ENCODE measurements around the gene RPS28.

The RPS28 gene

DNA sequence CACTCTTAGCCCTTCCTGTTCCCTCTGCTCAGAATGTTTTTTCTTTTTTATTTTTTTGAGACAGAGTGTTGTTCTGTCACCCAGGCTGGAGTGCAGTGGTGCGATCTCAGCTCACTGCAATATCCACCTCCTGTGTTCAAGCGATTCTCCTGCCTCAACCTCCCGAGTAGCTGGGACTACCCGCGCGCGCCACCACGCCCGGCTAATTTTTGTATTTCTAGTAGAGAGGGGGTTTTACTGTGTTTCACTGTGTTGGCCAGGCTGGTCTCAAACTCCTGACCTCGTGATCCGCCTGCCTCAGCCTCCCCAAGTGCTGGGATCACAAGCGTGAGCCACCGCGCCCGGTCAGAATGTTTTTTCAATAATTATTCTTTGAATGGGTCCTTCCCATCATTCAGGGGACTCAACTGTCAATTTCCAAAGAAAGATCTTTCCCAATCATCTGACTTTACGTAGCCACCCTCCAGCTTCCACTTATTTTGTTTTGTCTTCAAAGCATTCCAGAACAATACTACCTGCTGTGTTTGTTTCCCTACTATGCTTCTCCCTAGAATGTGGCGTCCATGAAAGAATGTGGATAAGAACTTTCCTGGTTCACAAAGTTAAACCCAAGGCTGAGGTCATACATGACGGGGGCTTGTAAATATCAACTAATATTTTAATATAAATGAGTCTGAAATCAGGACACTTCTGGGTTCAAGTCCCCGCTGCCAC lies 1.3 kb upstream of the RPS28 start:
- in situ Hi-C loops (cut with HindIII; ENCODE audit: low sequenced_read_pairs), result no loop called here

DNA sequence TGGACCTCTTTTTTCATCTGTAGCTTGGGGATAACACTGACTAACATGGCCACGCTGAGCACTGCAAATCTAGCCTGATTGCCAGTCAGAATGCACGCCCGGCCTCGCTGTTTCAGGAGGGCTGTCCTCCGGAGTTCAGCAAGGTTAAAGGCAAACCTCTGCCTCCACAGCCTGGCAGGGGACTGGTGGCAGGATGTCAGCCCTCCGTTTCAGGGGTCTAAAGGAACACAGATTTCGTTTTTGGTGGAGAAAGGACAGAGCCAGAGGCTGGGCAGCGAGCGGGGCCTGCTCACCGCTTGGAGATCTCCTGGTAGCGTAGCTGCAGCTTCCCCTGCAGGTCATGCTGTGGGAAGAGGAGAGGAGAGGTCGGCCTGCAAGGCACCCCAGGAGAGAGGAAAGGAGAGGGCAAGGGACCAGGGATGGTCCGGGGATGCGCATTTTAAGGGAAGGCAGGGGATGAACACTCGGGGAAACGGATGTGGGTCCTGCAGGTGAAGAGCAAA lies 681 bp upstream of the RPS28 start:
- in situ Hi-C loops (cut with HindIII; ENCODE audit: low sequenced_read_pairs), result no loop called here

DNA sequence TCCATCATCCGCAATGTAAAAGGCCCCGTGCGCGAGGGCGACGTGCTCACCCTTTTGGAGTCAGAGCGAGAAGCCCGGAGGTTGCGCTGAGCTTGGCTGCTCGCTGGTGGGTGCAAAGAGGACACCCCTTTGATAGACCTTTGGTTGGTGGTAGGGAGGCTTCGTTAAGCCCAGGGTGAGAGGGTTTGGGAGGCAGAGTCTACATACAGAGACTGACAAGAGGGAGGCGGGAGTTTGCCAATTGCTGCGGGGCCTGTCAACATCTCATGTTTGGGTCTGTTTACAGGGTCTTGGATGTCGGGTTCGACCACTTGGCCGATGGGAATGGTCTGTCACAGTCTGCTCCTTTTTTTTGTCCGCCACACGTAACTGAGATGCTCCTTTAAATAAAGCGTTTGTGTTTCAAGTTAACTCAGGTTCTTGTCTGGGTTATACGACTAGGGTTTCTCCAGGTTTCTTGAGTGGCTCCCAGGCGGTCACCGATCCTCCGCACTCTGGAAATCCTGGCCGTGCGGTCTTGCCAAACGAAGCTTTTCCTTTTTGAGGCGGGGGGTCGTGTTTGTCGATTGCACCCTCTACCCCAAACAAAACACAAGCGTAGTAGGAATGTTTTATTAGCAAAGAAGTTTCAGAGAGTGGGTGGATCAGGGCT lies 816 bp downstream of the RPS28 start:
- in situ Hi-C loops (cut with HindIII; ENCODE audit: low sequenced_read_pairs), result no loop called here

DNA sequence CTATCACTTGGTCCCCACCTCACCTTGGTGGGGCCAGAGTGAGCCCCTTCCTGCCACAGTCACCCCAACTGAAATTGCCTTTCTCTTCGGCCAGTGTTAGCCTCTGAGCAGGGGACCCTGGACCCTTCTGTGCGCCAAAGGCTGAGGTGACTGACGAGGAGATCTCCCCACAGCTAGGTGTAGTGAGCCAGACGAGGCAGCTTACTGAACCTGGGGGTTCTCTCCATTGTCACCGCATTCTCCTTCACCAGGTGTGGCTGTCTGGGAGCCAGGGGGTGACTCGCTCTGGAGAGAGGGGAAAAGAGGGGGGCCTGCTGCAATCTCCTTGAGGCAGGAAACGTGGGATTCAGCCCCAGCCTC lies 1.3 kb downstream of the RPS28 start:
- in situ Hi-C loops (cut with HindIII; ENCODE audit: low sequenced_read_pairs), result no loop called here

DNA sequence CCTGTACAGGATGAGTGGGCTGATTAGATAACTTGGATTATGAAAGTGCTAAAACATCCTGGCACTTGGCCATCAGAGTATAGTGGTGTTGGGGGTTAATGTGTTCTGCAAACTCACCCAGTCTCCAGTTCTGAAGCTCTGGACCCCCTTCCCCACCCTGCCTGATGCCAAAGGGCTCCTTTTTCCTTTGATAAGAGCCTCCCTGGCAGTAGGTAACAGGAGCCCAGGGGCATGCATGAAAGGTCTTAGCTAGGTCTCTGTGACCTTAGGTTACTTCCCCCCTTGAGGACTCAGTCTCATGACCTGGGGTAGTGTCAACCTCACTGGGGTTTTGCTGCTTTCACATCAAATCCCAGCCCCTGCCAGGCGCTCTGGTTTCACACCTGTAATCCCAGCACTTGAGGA lies 2.5 kb downstream of the RPS28 start:
- in situ Hi-C loops (cut with HindIII; ENCODE audit: low sequenced_read_pairs), result no loop called here

- in situ Hi-C loops (cut with HindIII; ENCODE audit: low sequenced_read_pairs), result no loop called here
Observed at GRCh38 chr19:8324186-8325050, 3.1 kb downstream of the RPS28 start.

GRCh38 chr19:8325454-8325853 lies 4.2 kb downstream of the RPS28 start:
- in situ Hi-C loops (cut with HindIII; ENCODE audit: low sequenced_read_pairs), result no loop called here

GRCh38 chr19:8329996-8330395 lies 8.7 kb downstream of the RPS28 start:
- in situ Hi-C loops (cut with HindIII; ENCODE audit: low sequenced_read_pairs), result no loop called here

DNA sequence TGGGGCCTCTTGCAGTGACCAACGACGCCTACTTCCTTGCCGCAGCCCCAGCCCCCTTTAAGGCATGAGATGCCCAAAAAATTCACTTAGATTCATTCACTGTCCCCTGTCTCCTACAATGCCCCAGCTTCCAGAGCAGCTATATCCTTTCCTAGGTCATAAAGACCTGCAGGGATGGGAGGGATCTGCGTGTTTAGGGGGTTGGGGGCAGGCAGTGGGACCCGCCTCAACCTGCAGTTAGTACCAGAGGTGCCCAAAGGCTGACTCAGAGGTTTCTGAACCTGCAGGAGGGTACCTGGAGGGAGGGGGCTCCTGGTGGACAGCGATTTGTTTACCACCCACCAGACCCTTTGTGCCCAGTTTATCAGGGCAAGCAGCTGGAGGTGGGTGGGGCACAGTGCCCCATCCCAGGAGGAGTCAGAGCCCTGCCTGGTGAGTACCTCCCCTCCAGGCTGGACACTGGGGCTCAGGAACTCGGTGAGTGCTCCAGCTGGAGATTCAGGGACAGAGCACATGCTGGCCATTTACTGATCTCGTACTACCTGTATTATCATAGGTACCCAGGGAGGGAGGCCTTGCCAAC lies 10.1 kb downstream of the RPS28 start:
- in situ Hi-C loops (cut with HindIII; ENCODE audit: low sequenced_read_pairs), result no loop called here

- in situ Hi-C loops (cut with HindIII; ENCODE audit: low sequenced_read_pairs), result no loop called here
Observed at GRCh38 chr19:8332976-8333766, 11.9 kb downstream of the RPS28 start.

GRCh38 chr19:8333767-8334457 lies 12.6 kb downstream of the RPS28 start:
- in situ Hi-C loops (cut with HindIII; ENCODE audit: low sequenced_read_pairs), result no loop called here

DNA sequence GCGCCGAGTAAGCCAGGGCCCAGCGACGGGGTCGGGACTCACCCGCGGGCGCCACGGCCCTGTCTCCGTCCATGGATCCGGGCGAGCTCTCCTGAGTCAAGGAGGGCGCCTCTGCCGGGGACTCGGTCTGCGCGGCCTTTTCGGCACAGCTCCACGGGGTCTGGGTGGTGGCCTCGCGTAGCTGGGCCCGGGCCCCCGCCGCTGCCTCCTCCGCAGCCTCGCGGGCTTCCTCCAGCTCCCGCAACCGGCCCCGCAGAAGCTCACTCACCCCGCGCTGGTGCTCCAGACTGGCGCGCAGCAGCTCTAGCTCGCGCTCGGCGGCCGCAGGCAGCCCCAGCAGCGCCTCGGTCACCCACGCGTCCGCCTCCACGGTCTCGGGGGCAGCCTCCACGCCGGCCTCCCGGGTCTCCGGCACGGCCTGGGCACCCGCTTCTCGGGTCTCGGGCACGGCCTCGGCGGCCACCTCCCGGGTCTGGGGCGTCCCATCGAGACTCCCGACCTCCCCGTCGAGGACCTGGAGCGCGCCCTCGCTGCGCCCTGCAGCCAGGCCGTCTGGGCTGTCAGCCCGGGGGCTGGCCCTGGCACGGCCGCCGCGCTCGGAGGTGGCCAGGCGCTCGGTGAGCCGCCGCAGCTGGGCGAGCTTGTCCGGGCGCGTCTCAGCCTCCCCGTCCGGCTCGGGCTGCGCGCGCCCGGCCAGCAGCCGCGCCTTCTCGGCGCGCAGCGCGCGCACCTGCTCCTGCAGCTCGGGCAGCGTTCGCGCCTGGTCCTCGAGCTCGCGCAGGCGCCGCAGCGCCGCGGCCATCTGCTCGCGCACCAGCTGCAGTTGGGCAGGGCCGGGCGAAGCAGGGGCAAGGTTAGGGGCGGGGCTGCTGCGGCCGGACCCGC lies 13.4 kb downstream of the RPS28 start:
- in situ Hi-C loops (cut with HindIII; ENCODE audit: low sequenced_read_pairs), result no loop called here

GRCh38 chr19:8335343-8336071 lies 14.2 kb downstream of the RPS28 start:
- in situ Hi-C loops (cut with HindIII; ENCODE audit: low sequenced_read_pairs), result no loop called here

- in situ Hi-C loops (cut with HindIII; ENCODE audit: low sequenced_read_pairs), result no loop called here
Observed at GRCh38 chr19:8336072-8336569, 14.8 kb downstream of the RPS28 start.

DNA sequence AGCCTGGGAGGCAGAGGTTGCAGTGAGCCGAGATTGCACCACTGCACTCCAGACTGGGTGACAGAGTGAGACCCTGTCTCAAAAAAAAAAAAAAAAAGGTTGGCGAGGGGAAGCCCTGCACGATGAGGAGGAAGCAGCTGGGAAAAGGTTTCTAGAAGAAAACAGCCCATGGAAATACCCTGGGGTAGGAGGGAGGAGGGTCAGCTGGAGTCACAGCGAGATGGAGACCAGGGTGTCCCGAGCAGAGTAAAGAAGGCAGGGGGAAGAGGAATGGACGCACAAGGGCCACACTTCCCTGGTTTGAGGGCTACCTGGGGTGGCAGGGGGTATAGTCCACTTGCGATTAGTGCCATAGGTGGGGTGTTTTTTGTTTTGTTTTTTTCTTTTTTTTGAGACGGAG lies 15.4 kb downstream of the RPS28 start:
- in situ Hi-C loops (cut with HindIII; ENCODE audit: low sequenced_read_pairs), result no loop called here

DNA sequence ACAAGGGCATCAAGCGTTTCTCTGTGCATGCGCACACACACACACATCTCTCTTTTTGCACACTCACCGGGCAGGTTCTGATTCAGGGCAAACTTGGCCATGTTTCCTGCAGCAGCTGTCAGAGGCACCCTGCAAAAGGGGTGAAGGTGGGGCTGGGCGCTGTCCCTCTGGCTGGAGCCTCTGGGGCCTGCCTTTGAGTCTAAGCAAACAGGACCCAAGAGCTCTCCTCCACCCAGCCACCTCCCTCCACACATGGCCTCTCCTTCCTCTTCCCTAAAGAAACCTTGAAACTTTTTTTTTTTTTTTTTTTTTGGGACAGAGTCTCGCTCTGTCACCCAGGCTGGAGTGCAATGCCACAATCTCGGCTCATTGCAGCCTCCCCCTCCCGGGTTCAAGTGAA lies 16.4 kb downstream of the RPS28 start:
- in situ Hi-C loops (cut with HindIII; ENCODE audit: low sequenced_read_pairs), result no loop called here

GRCh38 chr19:8338835-8339234 lies 17.5 kb downstream of the RPS28 start:
- in situ Hi-C loops (cut with HindIII; ENCODE audit: low sequenced_read_pairs), result no loop called here

Measured in DLD1 (cell line).